ENCODE results near the gene FOXK1. TPM values are rescaled to one million over a fixed set of nuclear protein-coding genes. Genes with fewer than 3 reads are reported as not detected.
"Not testable (repeated sequence)": the region's sequence is repeated elsewhere in the genome, so short reads cannot be mapped to it uniquely, and the experiment has no call there.

The FOXK1 gene
- total and polyA plus RNA-seq, 9 donors, result 5.8 to 43.9 (median 32.6) TPM

DNA sequence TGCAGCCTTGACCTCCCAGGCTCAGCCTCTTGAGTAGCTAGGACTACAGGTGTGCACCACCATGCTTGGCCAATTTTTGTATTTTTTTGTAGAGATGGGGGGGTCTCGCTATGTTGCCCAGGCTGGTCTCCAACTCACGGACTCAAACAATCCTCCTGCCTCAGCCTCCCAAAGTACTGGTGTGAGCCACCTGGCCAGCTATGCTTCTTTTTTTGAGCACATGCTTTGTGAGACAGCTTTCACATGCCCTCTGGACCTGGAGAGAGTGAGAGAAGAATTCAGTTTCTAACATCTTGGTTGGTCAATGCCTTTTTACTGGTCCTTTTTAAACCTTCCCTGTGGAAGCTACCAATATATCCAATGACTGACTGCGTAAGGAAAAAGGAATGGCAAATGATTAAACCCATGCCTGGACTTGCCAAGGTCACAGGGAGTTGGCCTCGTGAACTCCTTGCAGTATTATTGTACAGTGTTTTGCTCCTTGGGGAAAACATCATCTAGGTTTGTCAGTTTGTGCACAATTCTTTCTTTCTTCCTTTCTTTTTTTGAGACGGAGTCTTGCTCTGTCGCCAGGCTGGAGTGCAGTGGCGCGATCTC lies 6.2 kb upstream of the FOXK1 start:
- intact Hi-C loops (cut with DNase I), result no loop called here
- 84 to 87% (median 87%) methylated on average over 8 of the region's 8 CpGs for WGBS, 3 donors
- DNase-seq, result no peak

DNA sequence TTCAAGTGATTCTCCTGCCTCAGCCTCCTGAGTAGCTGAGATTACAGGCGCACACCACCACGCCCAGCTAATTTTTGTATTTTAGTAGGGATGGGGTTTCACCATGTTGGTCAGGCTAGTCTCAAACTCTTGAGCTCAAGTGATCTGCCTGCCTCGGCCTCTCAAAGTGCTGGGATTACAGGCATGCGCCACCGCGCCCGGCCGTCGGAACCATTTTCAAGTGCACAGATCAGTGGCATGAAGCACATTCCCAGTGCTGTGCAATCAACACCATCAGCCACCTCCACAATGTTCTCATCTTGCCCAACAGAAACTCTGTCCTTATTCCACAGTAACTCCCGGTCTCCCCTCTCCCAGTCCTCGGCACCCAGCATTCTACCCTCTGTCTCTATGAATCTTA lies 4.6 kb upstream of the FOXK1 start:
- H3K36me3 ChIP-seq; DNase-seq; H3K27ac ChIP-seq; intact Hi-C loops (cut with DNase I); H3K4me1 ChIP-seq (ENCODE audit: insufficient read depth); H3K9me3 ChIP-seq; H3K27me3 ChIP-seq; H3K4me3 ChIP-seq: not testable (repeated sequence)
- 94 to 96% (median 96%) methylated on average over 11 of the region's 11 CpGs for WGBS, 3 donors

More for the DNA sequence above, 6.2 kb upstream of the FOXK1 start:
- H3K36me3 ChIP-seq, result no peaks in the 10 kb centered on the region
- no peaks in the 10 kb centered on the region for H3K27me3 ChIP-seq
- no peak overlapping the region for H3K27ac ChIP-seq
- no peak overlapping the region for H3K4me3 ChIP-seq
- no peaks in the 10 kb centered on the region for H3K4me1 ChIP-seq (ENCODE audit: insufficient read depth)
- TF ChIP-seq, protein P1, sequence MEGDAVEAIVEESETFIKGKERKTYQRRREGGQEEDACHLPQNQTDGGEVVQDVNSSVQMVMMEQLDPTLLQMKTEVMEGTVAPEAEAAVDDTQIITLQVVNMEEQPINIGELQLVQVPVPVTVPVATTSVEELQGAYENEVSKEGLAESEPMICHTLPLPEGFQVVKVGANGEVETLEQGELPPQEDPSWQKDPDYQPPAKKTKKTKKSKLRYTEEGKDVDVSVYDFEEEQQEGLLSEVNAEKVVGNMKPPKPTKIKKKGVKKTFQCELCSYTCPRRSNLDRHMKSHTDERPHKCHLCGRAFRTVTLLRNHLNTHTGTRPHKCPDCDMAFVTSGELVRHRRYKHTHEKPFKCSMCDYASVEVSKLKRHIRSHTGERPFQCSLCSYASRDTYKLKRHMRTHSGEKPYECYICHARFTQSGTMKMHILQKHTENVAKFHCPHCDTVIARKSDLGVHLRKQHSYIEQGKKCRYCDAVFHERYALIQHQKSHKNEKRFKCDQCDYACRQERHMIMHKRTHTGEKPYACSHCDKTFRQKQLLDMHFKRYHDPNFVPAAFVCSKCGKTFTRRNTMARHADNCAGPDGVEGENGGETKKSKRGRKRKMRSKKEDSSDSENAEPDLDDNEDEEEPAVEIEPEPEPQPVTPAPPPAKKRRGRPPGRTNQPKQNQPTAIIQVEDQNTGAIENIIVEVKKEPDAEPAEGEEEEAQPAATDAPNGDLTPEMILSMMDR (IDR thresholded peaks at IDR 0.05), result no peak
- TF ChIP-seq POLR2A (IDR thresholded peaks at IDR 0.05) (no peak), EP300 (IDR thresholded peaks at IDR 0.05) (no peak)
- no peaks in the 10 kb centered on the region for H3K9me3 ChIP-seq

DNA sequence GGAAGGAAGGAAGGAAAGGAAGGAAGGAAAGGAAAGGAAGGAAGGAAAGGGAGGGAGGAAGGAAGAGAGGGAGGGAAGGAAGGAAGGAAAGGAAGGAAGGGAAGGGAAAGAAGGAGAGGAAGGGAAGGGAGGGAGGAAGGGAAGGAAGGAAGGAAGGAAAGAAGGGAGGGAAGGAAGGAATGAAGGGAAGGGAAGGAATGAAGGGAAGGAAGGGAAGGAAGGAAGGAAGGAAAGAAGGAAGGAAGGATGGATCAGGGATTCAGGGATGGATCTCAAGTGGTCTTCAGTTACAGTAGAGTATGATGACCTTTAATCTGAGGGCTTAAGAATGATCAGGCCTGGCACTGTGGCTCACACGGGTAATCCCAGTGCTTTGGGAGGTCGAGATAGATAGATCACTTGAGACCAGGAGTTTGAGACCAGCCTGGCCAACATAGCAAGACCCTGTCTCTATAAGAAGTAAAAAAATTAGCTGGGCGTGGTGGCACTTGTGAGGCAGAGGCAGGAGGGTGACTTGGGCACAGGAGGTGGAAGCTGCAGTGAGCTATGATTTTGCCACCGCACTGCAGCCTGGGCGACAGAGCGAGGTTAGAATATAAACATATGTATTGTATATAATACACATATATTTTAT lies 760 bp upstream of the FOXK1 start:
- intact Hi-C loops (cut with DNase I), result loop anchor here in 3 of 4 donors (5.0 to 10.0 kb wide), 4 partner anchors 39 to 66 kb away; no protein-coding TSS in a partner anchor
- TF ChIP-seq, protein P1 (IDR thresholded peaks at IDR 0.05), result no peak
- TF ChIP-seq EP300 (IDR thresholded peaks at IDR 0.05), result no peak
- TF ChIP-seq POLR2A (IDR thresholded peaks at IDR 0.05), result no peak

DNA sequence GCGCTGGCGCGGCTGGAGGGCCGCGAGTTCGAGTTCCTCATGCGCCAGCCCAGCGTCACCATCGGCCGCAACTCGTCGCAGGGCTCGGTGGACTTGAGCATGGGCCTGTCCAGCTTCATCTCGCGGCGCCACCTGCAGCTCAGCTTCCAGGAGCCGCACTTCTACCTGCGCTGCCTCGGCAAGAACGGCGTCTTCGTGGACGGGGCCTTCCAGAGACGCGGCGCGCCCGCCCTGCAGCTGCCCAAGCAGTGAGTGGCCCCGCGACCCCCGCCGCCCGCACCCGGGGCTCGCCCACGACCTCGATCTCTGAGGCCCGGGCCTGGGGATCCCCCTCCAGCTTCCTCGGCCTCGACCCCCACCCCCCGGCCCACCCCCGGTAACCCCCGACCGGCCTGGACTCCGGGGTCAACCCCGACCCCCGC lies 537 bp downstream of the FOXK1 start:
- intact Hi-C loops (cut with DNase I), result loop anchor here (2.0 to 10.0 kb wide), 6 partner anchors 40 to 65 kb away; no protein-coding TSS in a partner anchor
- DNase-seq, result peak; percentile 42 to 67 (median 60)
- Histone ChIP-seq H3K4me1 (ENCODE audit: insufficient read depth) (peaks cover 5% of the 10 kb centered on the region), H3K4me3 (peak overlapping the region; percentile 81), H3K36me3 (no peaks in the 10 kb centered on the region), H3K9me3 (no peaks in the 10 kb centered on the region), H3K27me3 (no peaks in the 10 kb centered on the region), H3K27ac (peak overlapping the region; percentile 65 to 89)
- TF ChIP-seq POLR2A (IDR thresholded peaks at IDR 0.05) (no peak), EP300 (IDR thresholded peaks at IDR 0.05) (no peak)
- TF ChIP-seq, protein P1 (IDR thresholded peaks at IDR 0.05), result no peak
- WGBS, 3 donors, result 0 to 2% (median 1%) methylated on average over 14 to 47 of the region's 47 CpGs

More for the DNA sequence above, 760 bp upstream of the FOXK1 start:
- 82 to 93% (median 88%) methylated on average over 6 of the region's 6 CpGs for WGBS, 3 donors
- Histone ChIP-seq H3K4me3 (peak overlapping the region; percentile 81), H3K27me3 (no peaks in the 10 kb centered on the region), H3K9me3 (no peaks in the 10 kb centered on the region), H3K4me1 (ENCODE audit: insufficient read depth) (peaks cover 5% of the 10 kb centered on the region), H3K36me3 (no peaks in the 10 kb centered on the region), H3K27ac (peak overlapping the region; percentile 41 to 67)
- DNase-seq, result peak in 1 of 5 donors; percentile 38

Data from ovary (tissue), 9 donors.